HepG2 (cell line): Measurements from ENCODE around the gene RCN1. TPM values are rescaled to one million over a fixed set of nuclear protein-coding genes. Genes with fewer than 3 reads are reported as not detected.

Experiments used
- AKAP8 ChIP-seq: sonication (generic); formaldehyde crosslinking; IDR thresholded peaks from 2 replicates; pipeline ENCODE4 v1.5.1; 2020; ENCODE audit warnings: mild to moderate bottlenecking, missing genetic modification reagents
- E2F5 ChIP-seq: sonication (generic); formaldehyde crosslinking; conservative IDR thresholded peaks from 2 replicates; pipeline ENCODE4 v1.4.0; 2020; ENCODE audit warnings: missing genetic modification reagents
- IKZF5 ChIP-seq: IDR thresholded peaks from 2 replicates; pipeline ENCODE4 v1.6.1; 2018; ENCODE audit warnings: missing genetic modification reagents, mild to moderate bottlenecking, missing compliant biosample characterization
- MED13 ChIP-seq: sonication (generic); formaldehyde crosslinking; IDR thresholded peaks from 2 replicates; pipeline ENCODE4 v1.5.0; 2020; ENCODE audit warnings: missing genetic modification reagents
- NR2C2 ChIP-seq: sonication (generic); formaldehyde crosslinking; IDR thresholded peaks from 2 replicates; pipeline ENCODE4 v1.4.0; 2020; ENCODE audit warnings: missing genetic modification reagents, mild to moderate bottlenecking, moderate library complexity, borderline replicate concordance
- POLR2G ChIP-seq: fragments of 200-400 bp; formaldehyde crosslinking; IDR thresholded peaks from 2 replicates; pipeline ENCODE4 v1.6.1; 2018; ENCODE audit warnings: mild to moderate bottlenecking, low read depth, low read length, moderate library complexity
- RBFOX2 ChIP-seq: fragments of 200-400 bp; formaldehyde crosslinking; IDR thresholded peaks from 2 replicates; pipeline ENCODE4 v1.6.1; 2017; ENCODE audit warnings: low read depth, mild to moderate bottlenecking, low read length
- SALL2 ChIP-seq: sonication (generic); formaldehyde crosslinking; IDR thresholded peaks from 2 replicates; pipeline ENCODE4 v1.8.1; 2023; ENCODE audit warnings: mild to moderate bottlenecking, missing genetic modification reagents, inconsistent platforms
- THAP11 ChIP-seq: IDR thresholded peaks from 2 replicates; pipeline ENCODE4 v1.6.1; 2016; ENCODE audit warnings: missing biosample characterization, missing genetic modification reagents
- ZNF142 ChIP-seq: sonication (generic); formaldehyde crosslinking; IDR thresholded peaks from 2 replicates; pipeline ENCODE4 v1.4.0; 2020; ENCODE audit warnings: missing genetic modification reagents
- ZNF275 ChIP-seq: sonication (generic); formaldehyde crosslinking; IDR thresholded peaks from 2 replicates; pipeline ENCODE4 v1.8.0; 2022; ENCODE audit warnings: missing genetic modification reagents, mild to moderate bottlenecking, inconsistent platforms, borderline replicate concordance
- ZNF30 ChIP-seq: sonication (generic); formaldehyde crosslinking; IDR thresholded peaks from 2 replicates; pipeline ENCODE4 v1.5.0; 2020; ENCODE audit warnings: mild to moderate bottlenecking, missing genetic modification reagents
- ZNF430 ChIP-seq: sonication (generic); formaldehyde crosslinking; IDR thresholded peaks from 2 replicates; pipeline ENCODE4 v1.9.0; 2021; ENCODE audit warnings: mild to moderate bottlenecking, missing genetic modification reagents
- ZNF598 ChIP-seq: sonication (generic); formaldehyde crosslinking; IDR thresholded peaks from 2 replicates; pipeline ENCODE4 v1.5.1; 2020; ENCODE audit warnings: mild to moderate bottlenecking, missing genetic modification reagents, borderline replicate concordance
- ZNF749 ChIP-seq: sonication (generic); formaldehyde crosslinking; IDR thresholded peaks from 2 replicates; pipeline ENCODE4 v1.8.0; 2022; ENCODE audit warnings: mild to moderate bottlenecking, missing genetic modification reagents, moderate library complexity, borderline replicate concordance
- ZXDC ChIP-seq: sonication (generic); formaldehyde crosslinking; IDR thresholded peaks from 2 replicates; pipeline ENCODE4 v1.5.0; 2020; ENCODE audit warnings: mild to moderate bottlenecking, missing genetic modification reagents
- polyA plus RNA-seq, 8 experiments: library from polyadenylated mRNA; depleted of rRNA in 3 of 8; stranded (reverse) in 7 of 8; unstranded in 1 of 8; fragments of >200 nt; fragmentation: Illumina TruSeq in 4 of 8; extraction: Trizol in 4 of 8; gene quantifications; 2 replicates each; pipeline versions ENCODE4 v1.2.1 to v1.2.3, GENCODE V29; 2011 to 2016; ENCODE audit warnings: low read depth in 4 of 8, missing spikeins in 1 of 8, mixed read lengths in 1 of 8; ENCODE audit not compliant: insufficient read depth in 1 of 8
- total RNA-seq, 5 experiments: library from RNA; depleted of rRNA; stranded (reverse); fragments of >200 nt; fragmentation: Illumina TruSeq; extraction: Trizol; gene quantifications; 2 replicates each; pipeline ENCODE4 v1.2.3, GENCODE V29; 2016; ENCODE audit warnings: low read depth in 1 of 5

RCN1 gene
- total and polyA plus RNA-seq, 2 of the 13 experiments (the other 11 are each of a cell fraction or from before 2014, with no cell fraction given) = 22.0 to 28.5 TPM

GRCh38 chr11:32090545-32091370 lies at the start of gene RCN1 (continued):
- no peak for TF ChIP-seq E2F5
- TF ChIP-seq ZNF749 = 0 out of 2 replicates have a peak, but pooled peaks have one; percentile 29
- no peak for TF ChIP-seq ZNF275
- TF ChIP-seq AKAP8 = no peak
- TF ChIP-seq POLR2G = peak; percentile 48; the same call in 1 of the 2 replicates
- TF ChIP-seq THAP11 (CRISPR knock-in tag) = 0 out of 2 replicates have a peak, but pooled peaks have one; percentile 13
- TF ChIP-seq MED13 (CRISPR knock-in tag) = no peak
- 0 out of 2 replicates have a peak, but pooled peaks have one; percentile 72 for TF ChIP-seq SALL2 (CRISPR knock-in tag)
- peak; percentile 89 for TF ChIP-seq RBFOX2
- no peak for TF ChIP-seq ZNF598 (CRISPR knock-in tag)
- TF ChIP-seq IKZF5 (CRISPR knock-in tag) = no peak
- TF ChIP-seq NR2C2 = peak; percentile 32; the same call in 1 of the 2 replicates
- TF ChIP-seq ZNF430 (CRISPR knock-in tag) = 0 out of 2 replicates have a peak, but pooled peaks have one; percentile 30
- TF ChIP-seq ZXDC (CRISPR knock-in tag) = 0 out of 2 replicates have a peak, but pooled peaks have one; percentile 11
- no peak for TF ChIP-seq ZNF142 (CRISPR knock-in tag)
- no peak for TF ChIP-seq ZNF30 (CRISPR knock-in tag)
